HG03103 (cell line): ENCODE results near the gene GLIPR1L2.

Experiments used
- ATAC-seq: cut with Tn5 transposase; IDR thresholded peaks from one replicate; pipeline ENCODE4 v1.9.1; 2021; ENCODE audit warnings: low read depth; ENCODE audit not compliant: unreplicated experiment

GLIPR1L2 gene

GRCh38 chr12:75471902-75472890 lies 81.3 kb downstream of the GLIPR1L2 start:
- ATAC-seq = peak; percentile 87

GRCh38 chr12:75474116-75474515 lies 83.2 kb downstream of the GLIPR1L2 start:
- no peak for ATAC-seq

- no peak for ATAC-seq
These were observed 85.2 kb downstream of the GLIPR1L2 start for GRCh38 chr12:75476071-75476470.

GRCh38 chr12:75477137-75477536 lies 86.2 kb downstream of the GLIPR1L2 start:
- no peak for ATAC-seq

- ATAC-seq = no peak
These were observed 87.4 kb downstream of the GLIPR1L2 start for GRCh38 chr12:75478116-75478794.

GRCh38 chr12:75479963-75480461 lies 89.1 kb downstream of the GLIPR1L2 start:
- peak; percentile 28 for ATAC-seq

GRCh38 chr12:75480469-75480949 lies 89.6 kb downstream of the GLIPR1L2 start, which contains the start of gene GLIPR1:
GLIPR1 (plus strand) TSS chr12:75480755; CDS start chr12:75480881, 126 bp downstream.
- ATAC-seq = peak; percentile 87

GRCh38 chr12:75481013-75481705 lies 90.3 kb downstream of the GLIPR1L2 start:
- ATAC-seq = peak; percentile 11

- no peak for ATAC-seq
These were observed 90.9 kb downstream of the GLIPR1L2 start for GRCh38 chr12:75481774-75482173.
